K562 (cell line): ENCODE data around the gene FUT2. TPM values are rescaled to one million over a fixed set of nuclear protein-coding genes. Genes with fewer than 3 reads are reported as not detected.
A peak's percentile ranks its signal among the peaks of the same experiment; 100 is the strongest.

Experiments used
- CREBBP ChIP-seq: IDR thresholded peaks from one replicate; pipeline ENCODE4 v1.6.1; 2012; ENCODE audit warnings: low read depth, mild to moderate bottlenecking, control low read depth, inconsistent platforms, low read length
- CREM ChIP-seq: IDR thresholded peaks from 2 replicates; pipeline ENCODE4 v1.6.1; 2014; ENCODE audit warnings: antibody characterized with exemption, low read depth
- CXXC5 ChIP-seq: fragments of 250-450 bp; sonication (Bioruptor Pico); IDR thresholded peaks from 2 replicates; pipeline ENCODE4 v1.8.0; 2022; ENCODE audit warnings: inconsistent platforms, mild to moderate bottlenecking, moderate library complexity
- ESRRB ChIP-seq: fragments of 250-450 bp; sonication (Bioruptor Pico); IDR thresholded peaks from 2 replicates; pipeline ENCODE4 v1.5.0; 2020; ENCODE audit warnings: mild to moderate bottlenecking, moderate library complexity, borderline replicate concordance
- FOS ChIP-seq: IDR thresholded peaks from 3 replicates; pipeline ENCODE4 v1.6.1; 2011; ENCODE audit not compliant: insufficient read length; ENCODE audit errors: extremely low read depth
- FOXP1 ChIP-seq: sonication (generic); formaldehyde crosslinking; IDR thresholded peaks from 2 replicates; pipeline ENCODE4 v1.8.0; 2022; ENCODE audit warnings: mild to moderate bottlenecking, missing genetic modification reagents
- HDAC3 ChIP-seq: fragments of 450-650 bp; IDR thresholded peaks from 2 replicates; pipeline ENCODE4 v1.6.1; 2018; ENCODE audit warnings: borderline replicate concordance, mild to moderate bottlenecking, moderate library complexity; ENCODE audit not compliant: partially characterized antibody
- MCM7 ChIP-seq, 2 experiments: fragments of 450-650 bp; IDR thresholded peaks; 2 replicates each; pipeline ENCODE4 v1.6.1; 2016 to 2018
- NBN ChIP-seq: fragments of 450-650 bp; IDR thresholded peaks from 2 replicates; pipeline ENCODE4 v1.6.1; 2016; ENCODE audit warnings: low read depth, mild to moderate bottlenecking
- PML ChIP-seq: IDR thresholded peaks from 2 replicates; pipeline ENCODE4 v1.6.1; 2012; ENCODE audit warnings: low read length, inconsistent platforms
- POLR2A ChIP-seq: fragments of 450-650 bp; conservative IDR thresholded peaks from 2 replicates; pipeline ENCODE4 v1.6.1; 2016
- POLR3G ChIP-seq: IDR thresholded peaks from 2 replicates; pipeline ENCODE4 v1.6.1; 2011; ENCODE audit not compliant: insufficient read length, insufficient replicate concordance; ENCODE audit errors: extremely low read depth
- PPARD ChIP-seq: fragments of 250-450 bp; sonication (Bioruptor Pico); IDR thresholded peaks from 2 replicates; pipeline ENCODE4 v1.8.0; 2022; ENCODE audit warnings: inconsistent platforms, mild to moderate bottlenecking, moderate library complexity
- PTBP1 ChIP-seq: fragments of 200-400 bp; formaldehyde crosslinking; IDR thresholded peaks from 2 replicates; pipeline ENCODE4 v1.6.1; 2017; ENCODE audit warnings: low read depth, low read length
- PTRF ChIP-seq: fragments of 450-650 bp; IDR thresholded peaks from 2 replicates; pipeline ENCODE4 v1.6.1; 2016; ENCODE audit warnings: mild to moderate bottlenecking, missing genetic modification characterization, missing compliant biosample characterization
- RBFOX2 ChIP-seq: fragments of 200-400 bp; formaldehyde crosslinking; IDR thresholded peaks from 2 replicates; pipeline ENCODE4 v1.6.1; 2017; ENCODE audit warnings: low read depth, mild to moderate bottlenecking, low read length, moderate library complexity
- RFX1 ChIP-seq: fragments of 450-650 bp; IDR thresholded peaks from 2 replicates; pipeline ENCODE4 v1.6.1; 2016; ENCODE audit warnings: mild to moderate bottlenecking, moderate library complexity
- SMAD4 ChIP-seq: fragments of 250-450 bp; sonication (Bioruptor Pico); conservative IDR thresholded peaks from 2 replicates; pipeline ENCODE4 v1.8.0; 2021; ENCODE audit warnings: inconsistent platforms, mild to moderate bottlenecking, moderate library complexity
- TSC22D4 ChIP-seq: fragments of 450-650 bp; IDR thresholded peaks from 2 replicates; pipeline ENCODE4 v1.6.1; 2016; ENCODE audit warnings: missing genetic modification characterization, missing biosample characterization, control low read depth
- ZNF354B ChIP-seq: fragments of 250-450 bp; sonication (Bioruptor Pico); IDR thresholded peaks from 2 replicates; pipeline ENCODE4 v1.4.0; 2020
- ZNF445 ChIP-seq: fragments of 250-450 bp; sonication (Bioruptor Pico); IDR thresholded peaks from 2 replicates; pipeline ENCODE4 v1.4.0; 2020; ENCODE audit warnings: low read depth, mild to moderate bottlenecking, moderate library complexity
- ZNF644 ChIP-seq: fragments of 200-800 bp; sonication (Bioruptor generic); IDR thresholded peaks from 2 replicates; pipeline ENCODE4 v1.6.1; 2016; ENCODE audit warnings: low read depth, missing genetic modification characterization, missing compliant biosample characterization
- polyA plus RNA-seq, 8 experiments: library from polyadenylated mRNA; depleted of rRNA in 4 of 8; stranded (reverse) in 5 of 8; unstranded in 3 of 8; fragments of >200 nt; fragmentation: Nextera tagmentation in 2 of 8; fragmentation: Illumina TruSeq in 1 of 8; extraction: Ambion mirVana in 2 of 8; extraction: Trizol in 1 of 8; gene quantifications; 2 replicates each; pipeline versions ENCODE4 v1.2.1 to v1.2.3, GENCODE V29; 2011 to 2014; ENCODE audit warnings: inconsistent platforms in 1 of 8, missing spikeins in 1 of 8
- total RNA-seq, 7 experiments: library from RNA; depleted of rRNA in 6 of 7; stranded (reverse); fragments of >200 nt in 6 of 7; fragmentation: Illumina TruSeq in 2 of 7; extraction: Trizol in 2 of 7; gene quantifications; 2 replicates each; pipeline versions ENCODE4 v1.2.1 to v1.2.3, GENCODE V29; 2011 to 2021; ENCODE audit warnings: low replicate concordance in 1 of 7
- TF ChIP-seq, protein P1 (sequence below): fragments of 250-450 bp; sonication (Bioruptor Pico); IDR thresholded peaks from 2 replicates; pipeline ENCODE4 v1.5.0; 2021
- TF ChIP-seq, protein P2 (sequence below): fragments of 450-650 bp; IDR thresholded peaks from 2 replicates; pipeline ENCODE4 v1.6.1; 2016; ENCODE audit warnings: mild to moderate bottlenecking
- TF ChIP-seq, protein P3 (sequence below): sonication (generic); formaldehyde crosslinking; IDR thresholded peaks from 2 replicates; pipeline ENCODE4 v1.8.1; 2023; ENCODE audit warnings: mild to moderate bottlenecking, missing genetic modification reagents
- TF ChIP-seq, protein P4 (sequence below): fragments of 450-650 bp; IDR thresholded peaks from 2 replicates; pipeline ENCODE4 v1.6.1; 2018; ENCODE audit warnings: mild to moderate bottlenecking, low read depth; ENCODE audit not compliant: partially characterized antibody

The FUT2 gene
- total and polyA plus RNA-seq, 9 of the 15 experiments (the other 6 are each of a cell fraction or from before 2014, with no cell fraction given): 0.03 to 0.04 TPM; not detected in 7

- no peak for TF ChIP-seq ESRRB (CRISPR knock-in tag)
- TF ChIP-seq SMAD4 (CRISPR knock-in tag): no peak
- no peak for TF ChIP-seq PPARD (CRISPR knock-in tag)
- no peak for TF ChIP-seq ZNF354B
- TF ChIP-seq RBFOX2: peak; percentile 46; the same call in 1 of the 2 replicates
- no peak for TF ChIP-seq ZNF445
- TF ChIP-seq, protein P1, sequence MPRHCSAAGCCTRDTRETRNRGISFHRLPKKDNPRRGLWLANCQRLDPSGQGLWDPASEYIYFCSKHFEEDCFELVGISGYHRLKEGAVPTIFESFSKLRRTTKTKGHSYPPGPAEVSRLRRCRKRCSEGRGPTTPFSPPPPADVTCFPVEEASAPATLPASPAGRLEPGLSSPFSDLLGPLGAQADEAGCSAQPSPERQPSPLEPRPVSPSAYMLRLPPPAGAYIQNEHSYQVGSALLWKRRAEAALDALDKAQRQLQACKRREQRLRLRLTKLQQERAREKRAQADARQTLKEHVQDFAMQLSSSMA (CRISPR knock-in tag): no peak
- TF ChIP-seq CREM: no peak
- TF ChIP-seq, protein P2, sequence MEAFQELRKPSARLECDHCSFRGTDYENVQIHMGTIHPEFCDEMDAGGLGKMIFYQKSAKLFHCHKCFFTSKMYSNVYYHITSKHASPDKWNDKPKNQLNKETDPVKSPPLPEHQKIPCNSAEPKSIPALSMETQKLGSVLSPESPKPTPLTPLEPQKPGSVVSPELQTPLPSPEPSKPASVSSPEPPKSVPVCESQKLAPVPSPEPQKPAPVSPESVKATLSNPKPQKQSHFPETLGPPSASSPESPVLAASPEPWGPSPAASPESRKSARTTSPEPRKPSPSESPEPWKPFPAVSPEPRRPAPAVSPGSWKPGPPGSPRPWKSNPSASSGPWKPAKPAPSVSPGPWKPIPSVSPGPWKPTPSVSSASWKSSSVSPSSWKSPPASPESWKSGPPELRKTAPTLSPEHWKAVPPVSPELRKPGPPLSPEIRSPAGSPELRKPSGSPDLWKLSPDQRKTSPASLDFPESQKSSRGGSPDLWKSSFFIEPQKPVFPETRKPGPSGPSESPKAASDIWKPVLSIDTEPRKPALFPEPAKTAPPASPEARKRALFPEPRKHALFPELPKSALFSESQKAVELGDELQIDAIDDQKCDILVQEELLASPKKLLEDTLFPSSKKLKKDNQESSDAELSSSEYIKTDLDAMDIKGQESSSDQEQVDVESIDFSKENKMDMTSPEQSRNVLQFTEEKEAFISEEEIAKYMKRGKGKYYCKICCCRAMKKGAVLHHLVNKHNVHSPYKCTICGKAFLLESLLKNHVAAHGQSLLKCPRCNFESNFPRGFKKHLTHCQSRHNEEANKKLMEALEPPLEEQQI: peak; percentile 46; the same call in 1 of the 2 replicates
- no peak for TF ChIP-seq POLR3G
- no peak for TF ChIP-seq ZNF644 (tag)
- no peak for TF ChIP-seq TSC22D4
- no peak for TF ChIP-seq CREBBP
- TF ChIP-seq MCM7 (IDR thresholded peaks at IDR 0.05): peak in 1 of 2 experiments; percentile 86; a peak in 1 of 4 replicates
- TF ChIP-seq, protein P3, sequence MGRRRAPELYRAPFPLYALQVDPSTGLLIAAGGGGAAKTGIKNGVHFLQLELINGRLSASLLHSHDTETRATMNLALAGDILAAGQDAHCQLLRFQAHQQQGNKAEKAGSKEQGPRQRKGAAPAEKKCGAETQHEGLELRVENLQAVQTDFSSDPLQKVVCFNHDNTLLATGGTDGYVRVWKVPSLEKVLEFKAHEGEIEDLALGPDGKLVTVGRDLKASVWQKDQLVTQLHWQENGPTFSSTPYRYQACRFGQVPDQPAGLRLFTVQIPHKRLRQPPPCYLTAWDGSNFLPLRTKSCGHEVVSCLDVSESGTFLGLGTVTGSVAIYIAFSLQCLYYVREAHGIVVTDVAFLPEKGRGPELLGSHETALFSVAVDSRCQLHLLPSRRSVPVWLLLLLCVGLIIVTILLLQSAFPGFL (CRISPR knock-in tag): no peak
- peak; percentile 48; the same call in 1 of the 2 replicates for TF ChIP-seq POLR2A
- TF ChIP-seq, protein P4, sequence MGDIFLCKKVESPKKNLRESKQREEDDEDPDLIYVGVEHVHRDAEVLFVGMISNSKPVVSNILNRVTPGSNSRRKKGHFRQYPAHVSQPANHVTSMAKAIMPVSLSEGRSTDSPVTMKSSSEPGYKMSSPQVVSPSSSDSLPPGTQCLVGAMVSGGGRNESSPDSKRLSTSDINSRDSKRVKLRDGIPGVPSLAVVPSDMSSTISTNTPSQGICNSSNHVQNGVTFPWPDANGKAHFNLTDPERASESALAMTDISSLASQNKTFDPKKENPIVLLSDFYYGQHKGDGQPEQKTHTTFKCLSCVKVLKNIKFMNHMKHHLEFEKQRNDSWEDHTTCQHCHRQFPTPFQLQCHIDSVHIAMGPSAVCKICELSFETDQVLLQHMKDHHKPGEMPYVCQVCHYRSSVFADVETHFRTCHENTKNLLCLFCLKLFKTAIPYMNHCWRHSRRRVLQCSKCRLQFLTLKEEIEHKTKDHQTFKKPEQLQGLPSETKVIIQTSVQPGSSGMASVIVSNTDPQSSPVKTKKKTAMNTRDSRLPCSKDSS: no peak
- no peak for TF ChIP-seq HDAC3
- TF ChIP-seq RFX1: no peak
- no peak for TF ChIP-seq FOXP1 (CRISPR knock-in tag)
- no peak for TF ChIP-seq FOS
- TF ChIP-seq PTRF (tag): no peak
- TF ChIP-seq NBN: peak; percentile 86
- TF ChIP-seq PML: no peak
- no peak for TF ChIP-seq PTBP1
- peak; percentile 41 for TF ChIP-seq CXXC5 (CRISPR knock-in tag)
Observed at GRCh38 chr19:48646001-48646721, 49.6 kb upstream of the FUT2 start, which contains the start of gene CA11 (continued).
